GM13977 (cell line): Measurements from ENCODE around the gene DGKG.

Source experiments
- DNase-seq: peaks from one replicate; pipeline ENCODE4 v3.0.0; 2012; ENCODE audit warnings: low spot score
- CTCF ChIP-seq: IDR thresholded peaks from 2 replicates; pipeline ENCODE4 v1.5.1; 2012; ENCODE audit warnings: mild to moderate bottlenecking, control low read depth; ENCODE audit not compliant: insufficient read depth; ENCODE audit errors: extremely low read depth, missing control alignments
- in situ Hi-C: fragments of 300-500 bp; cut with MboI; formaldehyde crosslinking; loops from one replicate; pipeline ENCODE4 v1.12.0; 2022; ENCODE audit warnings: low sequenced_read_pairs, low pct_unique_long_range_greater_than_20kb, mixed read lengths, inconsistent platforms; ENCODE audit not compliant: unreplicated experiment

DGKG gene

GRCh38 chr3:186180151-186180550 is 181.9 kb downstream of the DGKG start:
- in situ Hi-C loops = no loop called here
- DNase-seq = no peak
- no peak for TF ChIP-seq CTCF

GRCh38 chr3:186178412-186178811 is 183.6 kb downstream of the DGKG start:
- in situ Hi-C loops = no loop called here
- TF ChIP-seq CTCF = no peak
- no peak for DNase-seq

DNA sequence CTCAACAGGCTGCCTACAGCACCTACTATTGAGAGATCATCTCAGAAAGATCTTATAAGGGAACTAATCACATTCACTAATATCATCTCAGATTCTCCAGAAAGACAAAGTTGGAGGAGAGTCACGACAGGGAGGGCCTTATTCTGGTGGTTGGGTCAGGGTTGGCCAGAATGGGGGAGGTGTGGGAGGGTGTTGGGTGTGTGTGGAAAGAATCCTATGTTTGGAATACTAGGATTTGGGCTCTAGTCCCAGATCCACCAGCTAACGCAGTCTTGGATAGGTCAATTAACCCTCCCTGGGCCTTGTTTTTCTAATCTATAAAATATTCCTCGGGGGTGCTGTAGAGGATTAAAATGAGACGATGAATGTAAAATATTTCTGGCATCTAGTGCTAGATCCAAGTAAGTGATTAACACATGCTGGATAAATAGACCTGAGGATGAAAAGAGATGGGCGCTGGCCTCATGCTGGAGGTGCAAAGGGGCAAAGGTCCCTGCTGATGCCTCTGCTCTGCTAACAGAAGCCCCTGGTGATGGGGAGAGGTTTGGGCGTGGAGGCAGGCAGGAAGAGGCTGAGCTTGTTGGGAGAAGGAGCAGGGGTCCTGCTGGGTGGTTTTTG is 185.6 kb downstream of the DGKG start:
- DNase-seq = no peak
- in situ Hi-C loops = no loop called here
- no peak for TF ChIP-seq CTCF

DNA sequence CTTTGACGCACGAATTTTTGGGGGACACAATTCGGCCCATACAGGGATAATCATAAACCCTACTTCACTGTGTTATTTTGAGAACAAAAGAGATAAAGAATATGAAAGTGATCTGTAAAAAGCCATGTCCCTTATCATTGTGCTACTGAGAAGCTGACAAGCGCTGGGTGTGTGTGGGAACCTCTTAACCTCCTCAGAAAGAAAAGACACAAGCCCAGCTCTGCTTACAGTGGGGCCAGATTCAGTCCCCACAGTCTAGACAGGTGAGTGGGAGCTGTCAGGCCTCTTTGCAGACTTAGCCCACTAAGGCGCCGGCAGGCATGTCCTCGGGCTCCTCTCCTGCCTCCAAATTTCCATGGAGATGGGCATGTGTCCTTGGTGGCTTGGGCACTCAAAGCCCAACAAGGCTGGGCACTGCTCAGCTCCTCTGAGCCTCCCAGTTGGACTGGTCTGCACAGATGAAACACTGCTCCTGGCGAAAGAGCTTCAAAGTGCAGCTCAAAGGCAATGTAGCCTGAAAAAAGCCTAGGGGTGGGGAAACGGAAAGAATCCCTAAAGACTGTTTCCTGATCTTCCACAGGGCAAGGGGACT is 188.7 kb downstream of the DGKG start:
- in situ Hi-C loops = no loop called here
- no peak for TF ChIP-seq CTCF
- DNase-seq = no peak

DNA sequence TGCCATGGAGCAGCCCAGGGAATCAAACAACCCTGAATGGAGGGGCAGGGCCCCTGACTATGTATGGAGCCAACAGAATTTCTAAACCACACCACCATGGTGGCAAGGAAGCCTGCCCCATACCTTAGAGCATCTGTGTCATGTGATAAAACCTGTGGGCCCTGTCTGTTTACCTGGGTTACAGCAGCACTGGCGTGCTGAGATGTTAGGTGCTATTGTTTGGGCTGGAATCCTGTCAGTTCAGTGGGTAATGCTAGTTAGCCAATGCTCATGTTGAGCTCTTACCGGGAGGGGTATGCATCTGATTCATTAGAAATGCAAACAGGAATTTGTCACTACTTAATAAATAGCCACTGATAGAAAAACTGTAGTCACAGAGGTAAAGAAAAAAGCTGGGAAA is 189.7 kb downstream of the DGKG start:
- TF ChIP-seq CTCF = no peak
- in situ Hi-C loops = no loop called here
- DNase-seq = no peak

DNA sequence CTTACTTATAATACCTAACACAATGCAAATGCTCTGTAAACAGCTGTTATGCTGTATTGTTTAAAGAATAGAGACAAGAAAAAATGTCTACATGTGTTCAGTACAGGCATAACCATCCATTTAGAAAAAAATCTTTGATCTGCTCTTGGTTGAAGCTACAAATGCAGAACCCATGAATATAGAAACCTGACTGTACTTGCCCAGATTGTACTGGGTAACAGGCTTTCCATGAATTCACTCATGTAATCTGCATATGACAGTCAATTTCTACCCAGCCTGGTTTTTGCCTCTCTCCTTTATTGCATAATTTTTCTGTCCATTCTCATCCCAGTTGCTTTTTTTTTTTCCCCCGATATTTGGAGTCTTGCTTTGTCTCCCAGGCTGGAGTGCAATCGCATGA is 190.5 kb downstream of the DGKG start:
- no peak for DNase-seq
- in situ Hi-C loops = no loop called here
- no peak for TF ChIP-seq CTCF
